Kidney (tissue), 14 donors: Measurements from ENCODE around the gene ASS1. TPM values are rescaled to one million over a fixed set of nuclear protein-coding genes. Genes with fewer than 3 reads are reported as not detected.

Experiments used
- DNase-seq, 5 donors: peaks; one replicate each; pipeline ENCODE4 v3.0.0-alpha.2; 2013 to 2020
- FAIRE-seq: peaks from 2 replicates; lab custom pipeline; 2012; peaks lifted over from hg19 to GRCh38; lab: Jason Lieb, UNC
- H3K27ac ChIP-seq, 2 donors: one replicate each; pipeline ENCODE4 v1.7.0; 2013; ENCODE audit warnings: low read depth in 2 of 2, low read length in 2 of 2, inconsistent platforms in 1 of 2
- H3K27me3 ChIP-seq: one replicate; pipeline ENCODE4 v1.7.1; 2013; ENCODE audit warnings: low read length, inconsistent platforms; ENCODE audit not compliant: control insufficient read depth, insufficient read depth
- H3K36me3 ChIP-seq, 3 donors: one replicate each; pipeline versions ENCODE4 v1.7.0 to v1.7.1; 2013; ENCODE audit warnings: low read length in 3 of 3, control low read depth in 1 of 3, inconsistent platforms in 1 of 3; ENCODE audit not compliant: insufficient read depth in 3 of 3, control insufficient read depth in 2 of 3
- H3K4me1 ChIP-seq, 3 donors: one replicate each; pipeline versions ENCODE4 v1.7.0 to v1.7.1; 2013; ENCODE audit warnings: low read length in 3 of 3, inconsistent platforms in 1 of 3, low read depth in 1 of 3; ENCODE audit not compliant: control insufficient read depth in 2 of 3, insufficient read depth in 2 of 3
- H3K4me3 ChIP-seq, 3 donors: one replicate each; pipeline versions ENCODE4 v1.7.0 to v1.8.1; 2013; ENCODE audit warnings: low read length in 3 of 3, control low read depth in 1 of 3, inconsistent platforms in 1 of 3
- H3K9ac ChIP-seq, 3 donors: one replicate each; pipeline versions ENCODE4 v1.7.0 to v1.7.1; 2013; ENCODE audit warnings: low read length in 3 of 3, control low read depth in 1 of 3, inconsistent platforms in 1 of 3
- H3K9me3 ChIP-seq, 3 donors: one replicate each; pipeline versions ENCODE4 v1.7.0 to v1.7.1; 2013; ENCODE audit warnings: low read length in 3 of 3, control low read depth in 1 of 3, inconsistent platforms in 1 of 3; ENCODE audit not compliant: control insufficient read depth in 2 of 3, insufficient read depth in 1 of 3
- intact Hi-C: fragments of 100-400 bp; cut with DNase I; formaldehyde crosslinking; loops from one replicate; pipeline ENCODE4 v1.11.1; 2022
- polyA plus RNA-seq: library from polyadenylated mRNA; stranded (reverse); fragments of 350-450 nt; fragmentation: Illumina TruSeq; extraction: RNeasy Lipid Tissue Mini Kit (QIAGEN cat#74804); gene quantifications from one replicate; pipeline ENCODE4 v1.2.3, GENCODE V29; 2014; ENCODE audit warnings: low read depth, low replicate concordance; ENCODE audit not compliant: insufficient read depth
- total RNA-seq: library from RNA; stranded (reverse); fragmentation: NEBNext Ultra II Directional; extraction: Animal tissue kit (Norgen Biotek cat#: 25700); gene quantifications from one replicate; pipeline ENCODE4 v1.2.1, GENCODE V29; 2021
- TF ChIP-seq, protein P1 (sequence below): IDR thresholded peaks from 3 replicates; pipeline ENCODE4 v1.5.1; 2012; ENCODE audit warnings: mild to moderate bottlenecking, moderate library complexity, borderline replicate concordance; ENCODE audit not compliant: insufficient read depth; ENCODE audit errors: extremely low read depth
- donor health status: control.
- donor health status: control.
- donor health status: control.
- donor health status: control.
- donor health status: control.
- donor health status: DM: yes; HTN: yes; CAD: no.
- donor health status: Normal renal cell carcinoma (clear cell type).

ASS1 gene
- total and polyA plus RNA-seq, 2 donors from 2014 or later = 124 to 1,185 TPM

GRCh38 chr9:130518233-130518632 lies 73.5 kb downstream of the ASS1 start:
- Histone ChIP-seq H3K27ac (no peak overlapping the region), H3K27me3 (no peaks in the 10 kb centered on the region), H3K4me1 (no peaks in the 10 kb centered on the region), H3K9ac (no peak overlapping the region), H3K36me3 (no peaks in the 10 kb centered on the region), H3K9me3 (no peaks in the 10 kb centered on the region), H3K4me3 (no peak overlapping the region)
- TF ChIP-seq, protein P1, sequence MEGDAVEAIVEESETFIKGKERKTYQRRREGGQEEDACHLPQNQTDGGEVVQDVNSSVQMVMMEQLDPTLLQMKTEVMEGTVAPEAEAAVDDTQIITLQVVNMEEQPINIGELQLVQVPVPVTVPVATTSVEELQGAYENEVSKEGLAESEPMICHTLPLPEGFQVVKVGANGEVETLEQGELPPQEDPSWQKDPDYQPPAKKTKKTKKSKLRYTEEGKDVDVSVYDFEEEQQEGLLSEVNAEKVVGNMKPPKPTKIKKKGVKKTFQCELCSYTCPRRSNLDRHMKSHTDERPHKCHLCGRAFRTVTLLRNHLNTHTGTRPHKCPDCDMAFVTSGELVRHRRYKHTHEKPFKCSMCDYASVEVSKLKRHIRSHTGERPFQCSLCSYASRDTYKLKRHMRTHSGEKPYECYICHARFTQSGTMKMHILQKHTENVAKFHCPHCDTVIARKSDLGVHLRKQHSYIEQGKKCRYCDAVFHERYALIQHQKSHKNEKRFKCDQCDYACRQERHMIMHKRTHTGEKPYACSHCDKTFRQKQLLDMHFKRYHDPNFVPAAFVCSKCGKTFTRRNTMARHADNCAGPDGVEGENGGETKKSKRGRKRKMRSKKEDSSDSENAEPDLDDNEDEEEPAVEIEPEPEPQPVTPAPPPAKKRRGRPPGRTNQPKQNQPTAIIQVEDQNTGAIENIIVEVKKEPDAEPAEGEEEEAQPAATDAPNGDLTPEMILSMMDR = no peak
- no peak for DNase-seq
- no peak for FAIRE-seq
- intact Hi-C loops = no loop called here

DNA sequence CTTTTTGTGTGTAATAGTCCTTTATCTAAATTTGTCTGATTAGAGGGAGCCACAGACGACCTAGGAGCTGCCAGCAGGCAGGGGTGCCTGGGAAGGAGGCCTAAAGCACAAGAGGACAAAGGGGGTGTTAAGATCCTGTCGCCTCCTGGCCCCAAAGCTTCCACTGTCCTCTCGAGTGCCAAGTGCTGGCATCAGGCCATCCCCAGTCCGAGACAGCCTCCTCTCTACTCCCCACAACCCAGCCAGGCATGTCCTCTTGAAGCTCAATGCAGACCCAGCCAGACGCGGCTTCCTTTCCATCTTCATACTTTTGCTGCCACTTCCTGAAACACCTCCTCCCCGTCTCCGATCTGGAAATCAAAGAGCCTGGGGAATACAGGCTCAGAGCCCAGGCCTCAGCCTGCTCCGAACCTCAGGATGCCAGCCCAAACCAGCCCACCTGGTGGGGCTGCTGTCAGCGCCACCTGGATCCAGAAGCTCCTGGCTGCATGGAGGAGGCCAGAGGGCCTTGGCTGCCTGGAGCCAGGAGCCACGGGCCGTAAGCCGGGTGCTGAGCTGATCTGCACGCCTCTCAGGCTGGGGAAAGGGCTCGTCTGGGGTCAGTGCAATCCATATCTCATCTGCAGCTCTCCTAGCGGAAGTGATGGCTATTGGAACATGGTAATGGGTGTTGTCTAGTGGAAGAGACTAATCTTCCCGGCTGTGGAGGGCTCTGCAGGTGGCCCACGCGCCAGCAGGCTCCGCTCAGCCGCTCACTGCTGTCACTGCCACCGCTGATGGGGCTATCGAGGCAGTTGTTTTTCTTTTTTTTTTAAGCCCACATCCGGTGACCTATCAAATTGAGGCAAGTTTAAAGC lies 74.4 kb downstream of the ASS1 start:
- Histone ChIP-seq H3K9me3 (no peaks in the 10 kb centered on the region), H3K9ac (no peak overlapping the region), H3K27ac (no peak overlapping the region), H3K4me1 (no peaks in the 10 kb centered on the region), H3K27me3 (no peaks in the 10 kb centered on the region), H3K36me3 (no peaks in the 10 kb centered on the region), H3K4me3 (no peak overlapping the region)
- intact Hi-C loops = no loop called here
- no peak for FAIRE-seq
- TF ChIP-seq, protein P1 = no peak
- DNase-seq = no peak

DNA sequence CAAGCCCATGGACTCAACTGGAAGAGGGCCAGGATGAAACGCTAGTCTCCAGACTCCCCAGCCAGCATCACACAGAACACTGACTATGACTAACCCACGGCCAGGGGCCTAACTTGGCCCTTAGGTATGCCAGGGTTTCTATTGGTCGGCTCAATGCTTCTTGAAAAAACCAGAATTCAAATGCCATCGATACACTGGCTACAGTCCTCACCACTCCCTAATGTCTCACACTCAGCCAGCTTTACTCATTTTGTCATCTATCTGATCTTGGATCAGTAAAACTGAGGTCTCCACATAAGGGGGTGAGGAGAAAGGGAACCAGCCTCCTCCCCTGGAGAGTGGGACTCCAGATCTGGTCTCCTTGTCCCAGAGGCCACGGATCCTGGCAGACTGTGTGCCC lies 75.2 kb downstream of the ASS1 start:
- H3K9me3 ChIP-seq = no peaks in the 10 kb centered on the region
- H3K36me3 ChIP-seq = no peaks in the 10 kb centered on the region
- H3K27ac ChIP-seq = no peak overlapping the region
- no peaks in the 10 kb centered on the region for H3K4me1 ChIP-seq
- no peaks in the 10 kb centered on the region for H3K27me3 ChIP-seq
- intact Hi-C loops = no loop called here
- H3K4me3 ChIP-seq = no peak overlapping the region
- TF ChIP-seq, protein P1 = no peak
- no peak overlapping the region for H3K9ac ChIP-seq
- DNase-seq (no peak), FAIRE-seq (no peak)

DNA sequence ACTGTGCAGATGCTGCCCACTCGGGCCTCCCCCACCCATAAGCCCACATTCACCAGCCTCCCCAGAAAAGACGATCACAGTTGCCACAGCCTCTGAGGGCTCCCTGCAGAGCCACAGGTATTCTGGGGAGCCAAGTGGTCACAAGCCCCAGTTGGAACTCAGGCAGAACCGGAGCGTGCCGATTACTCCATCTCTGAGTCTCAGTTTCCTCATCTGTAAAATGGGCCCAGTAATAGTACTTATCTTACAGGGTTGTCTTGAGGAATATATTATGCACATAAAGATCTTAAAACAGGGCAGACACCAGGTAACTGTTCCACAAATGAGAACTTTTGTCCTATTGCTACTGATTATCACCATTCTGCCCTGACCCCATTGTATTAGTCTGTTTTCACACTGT lies 77.0 kb downstream of the ASS1 start:
- Histone ChIP-seq H3K27ac (no peak overlapping the region), H3K4me1 (no peaks in the 10 kb centered on the region), H3K4me3 (no peak overlapping the region), H3K27me3 (no peaks in the 10 kb centered on the region), H3K9ac (no peak overlapping the region), H3K36me3 (no peaks in the 10 kb centered on the region), H3K9me3 (no peaks in the 10 kb centered on the region)
- intact Hi-C loops = no loop called here
- TF ChIP-seq, protein P1 = no peak
- DNase-seq (no peak), FAIRE-seq (no peak)
